Activated naive CD8-positive, alpha-beta T cell treated with anti-CD3 and anti-CD28 coated beads, Interleukin-2, amount 50 U/mL, for 24 hours (primary cell): ENCODE data around the gene SLC2A14.
"Not testable (repeated sequence)": the region's sequence is repeated elsewhere in the genome, so short reads cannot be mapped to it uniquely, and the experiment has no call there.

Experiments
- ATAC-seq: fragments of 150-1000 bp; cut with Tn5 transposase; one replicate; pipeline ENCODE4 v1.10.0; 2021
- DNase-seq: peaks from one replicate; pipeline ENCODE4 v3.0.0; 2021
- H3K27ac Mint-ChIP-seq: one replicate; pipeline ENCODE4 v1.8.0; 2021; ENCODE audit warnings: mild to moderate bottlenecking, mixed read lengths
- H3K27me3 Mint-ChIP-seq: one replicate; pipeline ENCODE4 v1.8.0; 2021; ENCODE audit warnings: mixed read lengths
- H3K36me3 Mint-ChIP-seq: one replicate; pipeline ENCODE4 v1.8.0; 2021; ENCODE audit warnings: low read depth, mixed read lengths
- H3K4me1 Mint-ChIP-seq: one replicate; pipeline ENCODE4 v1.8.0; 2021; ENCODE audit warnings: mixed read lengths
- H3K4me3 Mint-ChIP-seq: one replicate; pipeline ENCODE4 v1.8.0; 2021; ENCODE audit warnings: mild to moderate bottlenecking, moderate library complexity, mixed read lengths
- H3K9me3 Mint-ChIP-seq: one replicate; pipeline ENCODE4 v1.8.0; 2021; ENCODE audit warnings: mixed read lengths

The SLC2A14 gene

DNA sequence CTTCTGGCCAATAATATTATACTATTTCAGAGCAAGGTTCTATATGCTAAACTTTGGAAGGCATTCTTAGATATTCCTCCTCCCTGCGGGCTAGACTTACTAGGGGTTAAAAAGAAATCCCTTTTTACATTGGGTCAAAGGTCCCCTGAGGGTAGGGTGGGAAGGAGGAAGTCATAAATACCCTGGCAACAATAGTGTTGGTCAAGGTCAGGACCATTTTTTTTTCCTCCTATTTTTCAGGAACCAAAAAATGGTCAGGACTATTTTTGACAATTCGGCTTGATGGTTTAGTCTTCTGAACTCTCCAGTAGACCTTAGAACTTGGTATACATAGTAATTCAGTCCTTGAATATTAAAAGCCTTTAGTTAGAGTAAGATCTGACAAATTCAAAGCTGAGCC lies 88.0 kb downstream of the SLC2A14 start:
- Mint-ChIP-seq H3K27ac (no peak overlapping the region), H3K9me3 (no peaks in the 10 kb centered on the region), H3K4me3 (no peak overlapping the region), H3K4me1 (no peaks in the 10 kb centered on the region), H3K27me3 (peaks cover 13% of the 10 kb centered on the region), H3K36me3 (no peaks in the 10 kb centered on the region)
- ATAC-seq = no peak
- no peak for DNase-seq

DNA sequence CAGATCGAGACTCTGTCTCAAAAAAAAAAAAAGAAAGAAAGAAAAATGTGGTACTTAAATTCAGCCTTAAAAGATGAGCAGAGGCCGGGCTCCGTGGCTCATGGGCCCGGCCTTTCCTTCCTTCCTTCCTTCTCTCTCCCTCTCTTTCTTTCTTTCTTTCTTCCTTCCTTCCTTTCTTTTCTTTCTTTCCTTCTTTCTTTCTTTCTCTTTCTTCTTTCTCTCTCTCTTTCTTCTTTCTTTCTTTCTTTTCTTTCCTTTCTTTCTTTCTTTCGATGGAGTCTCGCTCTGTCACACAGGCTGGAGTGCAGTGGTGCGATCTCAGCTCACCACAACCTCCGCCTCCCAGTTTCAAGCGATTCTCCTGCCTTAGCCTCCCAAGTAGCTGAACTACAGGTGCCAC lies 89.3 kb downstream of the SLC2A14 start:
- H3K4me3 Mint-ChIP-seq, H3K9me3 Mint-ChIP-seq, H3K36me3 Mint-ChIP-seq, ATAC-seq, H3K27ac Mint-ChIP-seq, DNase-seq, H3K4me1 Mint-ChIP-seq: not testable (repeated sequence)
- H3K27me3 Mint-ChIP-seq = peaks cover 13% of the 10 kb centered on the region

DNA sequence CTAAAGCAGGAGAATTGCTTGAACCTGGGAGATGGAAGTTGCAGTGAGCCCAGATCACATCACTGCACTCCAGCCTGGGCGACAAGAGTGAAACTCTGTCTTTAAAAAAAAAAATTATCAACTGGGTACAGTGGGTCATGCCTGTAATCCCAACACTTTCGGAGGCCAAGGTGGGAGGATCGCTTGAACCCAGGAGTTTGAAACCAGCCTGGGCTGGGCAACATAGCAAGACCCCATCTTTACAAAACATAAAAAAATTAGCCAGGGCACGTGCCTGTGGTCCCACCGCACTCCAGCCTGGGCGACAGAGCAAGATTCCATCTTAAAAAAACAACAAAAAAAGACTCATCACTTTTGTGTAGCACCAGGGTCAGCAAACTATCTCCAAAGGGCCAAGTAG lies 90.7 kb downstream of the SLC2A14 start:
- Mint-ChIP-seq H3K36me3 (no peaks in the 10 kb centered on the region), H3K9me3 (no peaks in the 10 kb centered on the region), H3K4me1 (no peaks in the 10 kb centered on the region), H3K4me3 (no peak overlapping the region), H3K27ac (no peak overlapping the region), H3K27me3 (peaks cover under 1% of the 10 kb centered on the region)
- ATAC-seq (no peak), DNase-seq (no peak)

DNA sequence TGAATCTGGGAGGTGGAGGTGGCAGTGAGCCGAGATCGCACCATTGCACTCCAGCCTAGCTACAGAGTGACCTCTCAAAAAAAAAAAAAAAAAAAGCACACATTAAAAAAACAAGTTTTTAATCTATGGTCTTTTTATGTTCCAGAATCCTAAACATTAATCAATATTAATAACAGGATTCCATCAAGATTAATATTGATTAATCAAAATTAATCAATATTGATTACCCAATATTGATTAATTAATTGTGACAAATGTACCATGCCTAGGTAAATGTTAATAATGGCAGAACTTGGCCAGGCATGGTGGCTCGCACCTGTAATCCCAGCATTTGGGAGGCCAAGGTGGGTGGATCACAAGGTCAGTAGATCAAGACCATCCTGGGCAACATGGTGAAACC lies 91.4 kb downstream of the SLC2A14 start:
- no peaks in the 10 kb centered on the region for H3K36me3 Mint-ChIP-seq
- H3K4me1 Mint-ChIP-seq = no peaks in the 10 kb centered on the region
- H3K9me3 Mint-ChIP-seq = no peaks in the 10 kb centered on the region
- no peaks in the 10 kb centered on the region for H3K27me3 Mint-ChIP-seq
- DNase-seq (no peak), ATAC-seq (no peak)
- no peak overlapping the region for H3K4me3 Mint-ChIP-seq
- no peak overlapping the region for H3K27ac Mint-ChIP-seq

DNA sequence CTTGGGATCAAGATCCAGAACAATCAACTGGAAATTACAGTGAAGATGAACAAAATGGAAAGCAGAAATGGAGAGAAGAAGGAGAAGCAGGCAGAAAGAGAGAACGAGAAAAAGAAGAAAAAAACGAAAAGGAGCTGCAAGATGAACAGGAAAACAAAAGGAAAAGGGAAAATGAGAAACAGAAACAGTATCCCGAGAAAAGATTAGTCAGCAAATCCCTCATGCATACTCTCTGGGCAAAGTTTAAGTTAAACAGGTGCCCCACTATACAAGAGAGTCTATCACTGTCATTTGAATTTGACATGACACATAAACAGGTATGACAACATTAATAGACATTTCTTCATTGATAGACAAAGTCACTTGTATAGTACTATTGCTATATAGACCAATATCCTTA lies 102.7 kb downstream of the SLC2A14 start:
- H3K4me3 Mint-ChIP-seq = no peak overlapping the region
- no peaks in the 10 kb centered on the region for H3K4me1 Mint-ChIP-seq
- H3K36me3 Mint-ChIP-seq = no peaks in the 10 kb centered on the region
- no peak for DNase-seq
- H3K27ac Mint-ChIP-seq = no peak overlapping the region
- ATAC-seq = no peak
- no peaks in the 10 kb centered on the region for H3K9me3 Mint-ChIP-seq
- no peaks in the 10 kb centered on the region for H3K27me3 Mint-ChIP-seq
